ENCODE data around the gene CHMP1B. TPM values are rescaled to one million over a fixed set of nuclear protein-coding genes. Genes with fewer than 3 reads are reported as not detected.

Gene CHMP1B
- total RNA-seq, result 54.5 TPM

GRCh38 chr18:11851146-11851805, at the start of gene CHMP1B:
Gene CHMP1B, plus strand, starts transcription at chr18:11851413. Its CDS starts 99 bp downstream, at chr18:11851512.

Other genes starting within 250 kb of the CHMP1B start
- not detected for gene SLC35G4, start 241.8 kb upstream of the CHMP1B start, total RNA-seq
- 59.8 TPM for gene GNAL, start 162.1 kb upstream of the CHMP1B start, total RNA-seq
- 31.9 TPM for gene MPPE1, start 56.9 kb downstream of the CHMP1B start, total RNA-seq
- 2.8 TPM for gene IMPA2, start 130.1 kb downstream of the CHMP1B start, total RNA-seq
- gene ANKRD62, start 242.4 kb downstream of the CHMP1B start, total RNA-seq, result 0.63 TPM

All from parietal lobe (tissue), 1 donor.